ENCODE results near the gene BAIAP2L2.

The BAIAP2L2 gene

GRCh38 chr22:38106814-38107578, 3.5 kb downstream of the BAIAP2L2 start:
- peak; percentile 16 for DNase-seq

GRCh38 chr22:38104084-38104483, 6.4 kb downstream of the BAIAP2L2 start:
- no peak for DNase-seq

- no peak for DNase-seq
Measured at GRCh38 chr22:38103641-38104040, 6.8 kb downstream of the BAIAP2L2 start.

GRCh38 chr22:38098410-38099249, 11.9 kb downstream of the BAIAP2L2 start:
- peak; percentile 20 for DNase-seq

- peak; percentile 37 for DNase-seq
Measured at GRCh38 chr22:38097557-38098409, 12.7 kb downstream of the BAIAP2L2 start.

- DNase-seq: peak; percentile 8
Measured at GRCh38 chr22:38097058-38097457, 13.4 kb downstream of the BAIAP2L2 start.

- DNase-seq: no peak
Measured at GRCh38 chr22:38089474-38089851, 21.0 kb downstream of the BAIAP2L2 start.

GRCh38 chr22:38088629-38089473, 21.6 kb downstream of the BAIAP2L2 start:
- DNase-seq: no peak

GRCh38 chr22:38087855-38088254, 22.6 kb downstream of the BAIAP2L2 start:
- DNase-seq: no peak

- DNase-seq: peak; percentile 17
Measured at GRCh38 chr22:38086942-38087341, 23.5 kb downstream of the BAIAP2L2 start.

GRCh38 chr22:38086001-38086845, 24.3 kb downstream of the BAIAP2L2 start:
- DNase-seq: no peak

GRCh38 chr22:38085501-38085900, 25.0 kb downstream of the BAIAP2L2 start:
- DNase-seq: no peak

- no peak for DNase-seq
Measured at GRCh38 chr22:38085056-38085455, 25.4 kb downstream of the BAIAP2L2 start.

GRCh38 chr22:38083931-38084631, 26.4 kb downstream of the BAIAP2L2 start, which contains the start of gene SLC16A8:
Gene SLC16A8, minus strand, starts transcription at chr22:38084184. Its CDS starts 1,311 bp downstream, at chr22:38082873.
- DNase-seq: peak; percentile 16

- DNase-seq: peak; percentile 15
Measured at GRCh38 chr22:38082986-38083710, 27.3 kb downstream of the BAIAP2L2 start.

GRCh38 chr22:38081941-38082828, 28.3 kb downstream of the BAIAP2L2 start:
- DNase-seq: no peak

GRCh38 chr22:38081636-38081940, 28.9 kb downstream of the BAIAP2L2 start:
- DNase-seq: no peak

GRCh38 chr22:38080850-38081635, 29.4 kb downstream of the BAIAP2L2 start:
- DNase-seq: no peak
